SK-N-SH (cell line): Measurements from ENCODE around the gene ZNF311.

ENCODE experiments used
- CTCF ChIP-seq: fragments of 200-600 bp; sonication (generic); IDR thresholded peaks from 2 replicates; pipeline ENCODE4 v1.6.1; 2017; ENCODE audit warnings: antibody characterized with exemption, mild to moderate bottlenecking, moderate library complexity
- ELF1 ChIP-seq: IDR thresholded peaks from 2 replicates; pipeline ENCODE4 v1.4.0; 2012
- GABPA ChIP-seq: IDR thresholded peaks from 2 replicates; pipeline ENCODE4 v1.4.0; 2012; ENCODE audit warnings: low read depth, mild to moderate bottlenecking
- JUND ChIP-seq: IDR thresholded peaks from 2 replicates; pipeline ENCODE4 v1.4.0; 2012
- MAX ChIP-seq: IDR thresholded peaks from 2 replicates; pipeline ENCODE4 v1.4.0; 2012; ENCODE audit warnings: low read depth
- MEF2A ChIP-seq: IDR thresholded peaks from 2 replicates; pipeline ENCODE4 v1.4.0; 2012; ENCODE audit warnings: low read depth, borderline replicate concordance
- RAD21 ChIP-seq: IDR thresholded peaks from 2 replicates; pipeline ENCODE4 v1.6.1; 2012; ENCODE audit warnings: mild to moderate bottlenecking, low read length
- TEAD4 ChIP-seq: IDR thresholded peaks from 2 replicates; pipeline ENCODE4 v1.4.0; 2012; ENCODE audit warnings: mild to moderate bottlenecking, borderline replicate concordance; ENCODE audit not compliant: insufficient read depth
- USF2 ChIP-seq: fragments of 150-350 bp; IDR thresholded peaks from 2 replicates; pipeline ENCODE4 v1.6.1; 2017; ENCODE audit warnings: antibody characterized with exemption, low read length, low read depth, borderline replicate concordance

GRCh38 chr6:28960846-28961500, 44.1 kb downstream of the ZNF311 start:
- TF ChIP-seq CTCF (no peak), MEF2A (no peak), ELF1 (no peak), RAD21 (no peak), JUND (no peak), TEAD4 (no peak), USF2 (no peak), MAX (no peak), GABPA (no peak)
